Ishikawa (cell line): ENCODE measurements around the gene B4GALNT1.

Source experiments
- CREB1 ChIP-seq: IDR thresholded peaks from 2 replicates; pipeline ENCODE4 v1.6.1; 2012; ENCODE audit warnings: low read depth
- EGR1 ChIP-seq: IDR thresholded peaks from 2 replicates; pipeline ENCODE4 v1.6.1; 2012
- EP300 ChIP-seq: IDR thresholded peaks from 2 replicates; pipeline ENCODE4 v1.6.1; 2012; ENCODE audit warnings: borderline replicate concordance
- TF ChIP-seq, protein P1 (sequence below): IDR thresholded peaks from 2 replicates; pipeline ENCODE4 v1.6.1; 2012

DNA sequence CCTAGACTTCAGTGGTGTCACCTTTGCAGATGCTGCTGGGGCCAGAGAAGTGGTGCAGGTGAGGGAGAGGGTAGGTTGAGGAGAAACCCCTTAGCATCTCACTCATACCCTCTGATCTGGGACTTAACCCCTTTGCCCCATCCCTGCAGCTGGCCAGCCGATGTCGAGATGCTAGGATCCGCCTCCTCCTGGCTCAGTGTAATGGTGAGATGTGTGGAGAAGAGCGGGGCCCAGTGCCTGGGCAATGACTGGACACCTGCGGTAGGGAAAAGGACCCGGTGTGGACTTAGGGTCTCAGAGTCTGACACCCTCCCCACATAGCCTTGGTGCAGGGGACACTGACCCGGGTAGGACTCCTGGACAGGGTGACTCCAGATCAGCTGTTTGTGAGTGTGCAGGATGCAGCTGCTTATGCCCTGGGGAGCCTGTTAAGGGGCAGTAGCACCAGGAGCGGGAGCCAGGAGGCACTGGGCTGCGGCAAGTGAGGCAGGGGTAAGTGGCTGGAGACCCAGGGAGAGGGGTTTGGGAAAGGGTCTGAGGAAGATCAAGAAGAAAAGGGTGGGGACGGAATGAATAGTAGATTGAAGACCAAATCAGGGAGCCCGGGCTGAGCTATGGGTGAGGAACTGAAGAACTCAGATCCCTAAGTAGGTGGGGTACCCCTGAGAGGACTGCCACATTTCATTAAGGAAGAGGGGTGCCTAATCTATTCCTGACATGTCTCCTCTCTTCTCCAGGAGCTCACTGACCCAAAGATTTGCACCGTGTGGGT is 7.6 kb downstream of the B4GALNT1 start:
- TF ChIP-seq, protein P1, sequence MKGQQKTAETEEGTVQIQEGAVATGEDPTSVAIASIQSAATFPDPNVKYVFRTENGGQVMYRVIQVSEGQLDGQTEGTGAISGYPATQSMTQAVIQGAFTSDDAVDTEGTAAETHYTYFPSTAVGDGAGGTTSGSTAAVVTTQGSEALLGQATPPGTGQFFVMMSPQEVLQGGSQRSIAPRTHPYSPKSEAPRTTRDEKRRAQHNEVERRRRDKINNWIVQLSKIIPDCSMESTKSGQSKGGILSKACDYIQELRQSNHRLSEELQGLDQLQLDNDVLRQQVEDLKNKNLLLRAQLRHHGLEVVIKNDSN, result no peak
- TF ChIP-seq CREB1 (no peak), EP300 (no peak), EGR1 (no peak)
